SK-N-SH treated with all-trans-retinoic acid at 6 μM for 48 hours (cell line): ENCODE data around the gene SYNE1.
"Not testable (repeated sequence)": the region's sequence is repeated elsewhere in the genome, so short reads cannot be mapped to it uniquely, and the experiment has no call there.

Experiments used
- ATAC-seq: fragments of 200-7000 bp; cut with Tn5 transposase; 3 replicates; pipeline ENCODE4 v1.9.1; 2020; ENCODE audit warnings: mild to moderate bottlenecking, moderate library complexity
- ARNTL ChIP-seq: fragments of 450-650 bp; formaldehyde crosslinking; IDR thresholded peaks from 2 replicates; pipeline ENCODE4 v1.5.0; 2020; ENCODE audit warnings: low read depth, mild to moderate bottlenecking, moderate library complexity, borderline replicate concordance
- CSDC2 ChIP-seq: fragments of 250-450 bp; sonication (Bioruptor Pico); IDR thresholded peaks from 2 replicates; pipeline ENCODE4 v1.5.0; 2020; ENCODE audit warnings: mild to moderate bottlenecking, moderate library complexity
- ESRRG ChIP-seq: fragments of 250-450 bp; sonication (Bioruptor Pico); IDR thresholded peaks from 2 replicates; pipeline ENCODE4 v1.6.1; 2021; ENCODE audit warnings: mild to moderate bottlenecking
- ISL1 ChIP-seq: fragments of 250-450 bp; sonication (Bioruptor Pico); IDR thresholded peaks from 2 replicates; pipeline ENCODE4 v2.1.2; 2022; ENCODE audit warnings: mild to moderate bottlenecking, moderate library complexity
- OSR1 ChIP-seq: fragments of 250-450 bp; sonication (Bioruptor Pico); IDR thresholded peaks from 2 replicates; pipeline ENCODE4 v1.8.0; 2022; ENCODE audit warnings: moderate library complexity, mild to moderate bottlenecking, inconsistent platforms
- PPARA ChIP-seq: fragments of 250-450 bp; sonication (Bioruptor Pico); IDR thresholded peaks from 2 replicates; pipeline ENCODE4 v1.5.0; 2020; ENCODE audit warnings: mild to moderate bottlenecking, borderline replicate concordance
- RARB ChIP-seq: fragments of 250-450 bp; sonication (Bioruptor Pico); IDR thresholded peaks from 2 replicates; pipeline ENCODE4 v1.8.0; 2021; ENCODE audit warnings: mild to moderate bottlenecking, moderate library complexity
- SNAI2 ChIP-seq: fragments of 250-450 bp; sonication (Bioruptor Pico); IDR thresholded peaks from 2 replicates; pipeline ENCODE4 v1.5.0; 2020; ENCODE audit warnings: mild to moderate bottlenecking, moderate library complexity
- TCF4 ChIP-seq: fragments of 250-450 bp; sonication (Bioruptor Pico); IDR thresholded peaks from 2 replicates; pipeline ENCODE4 v1.8.0; 2021; ENCODE audit warnings: mild to moderate bottlenecking, moderate library complexity, borderline replicate concordance
- TOX ChIP-seq: fragments of 250-450 bp; sonication (Bioruptor Pico); IDR thresholded peaks from 2 replicates; pipeline ENCODE4 v1.8.0; 2021; ENCODE audit warnings: mild to moderate bottlenecking, moderate library complexity, borderline replicate concordance
- ZC3H10 ChIP-seq: fragments of 250-450 bp; sonication (Bioruptor Pico); IDR thresholded peaks from 2 replicates; pipeline ENCODE4 v1.5.1; 2021; ENCODE audit warnings: mild to moderate bottlenecking, moderate library complexity
- ZFP3 ChIP-seq: fragments of 250-450 bp; sonication (Bioruptor Pico); IDR thresholded peaks from 2 replicates; pipeline ENCODE4 v1.5.0; 2020; ENCODE audit warnings: mild to moderate bottlenecking, moderate library complexity
- ZFP30 ChIP-seq: fragments of 450-650 bp; formaldehyde crosslinking; IDR thresholded peaks from 2 replicates; pipeline ENCODE4 v1.5.0; 2022; ENCODE audit warnings: mild to moderate bottlenecking, moderate library complexity
- ZNF565 ChIP-seq: fragments of 450-650 bp; formaldehyde crosslinking; conservative IDR thresholded peaks from 2 replicates; pipeline ENCODE4 v1.5.0; 2020; ENCODE audit warnings: low read depth, mild to moderate bottlenecking, moderate library complexity
- ZNF70 ChIP-seq: fragments of 450-650 bp; formaldehyde crosslinking; IDR thresholded peaks from 2 replicates; pipeline ENCODE4 v1.5.0; 2020; ENCODE audit warnings: mild to moderate bottlenecking, moderate library complexity
- ZNF8 ChIP-seq: fragments of 450-650 bp; formaldehyde crosslinking; IDR thresholded peaks from 2 replicates; pipeline ENCODE4 v1.5.0; 2020; ENCODE audit warnings: mild to moderate bottlenecking, moderate library complexity
- TF ChIP-seq, protein P1 (sequence below): fragments of 250-450 bp; sonication (Bioruptor Pico); IDR thresholded peaks from 2 replicates; pipeline ENCODE4 v1.5.1; 2020; ENCODE audit warnings: low read depth, mild to moderate bottlenecking, moderate library complexity
- TF ChIP-seq, protein P2 (sequence below): fragments of 250-450 bp; sonication (Bioruptor Pico); IDR thresholded peaks from 2 replicates; pipeline ENCODE4 v1.5.0; 2020; ENCODE audit warnings: mild to moderate bottlenecking, moderate library complexity
- TF ChIP-seq, protein P3 (sequence below): fragments of 250-450 bp; sonication (Bioruptor Pico); IDR thresholded peaks from 2 replicates; pipeline ENCODE4 v1.8.0; 2021; ENCODE audit warnings: low read depth, mild to moderate bottlenecking, moderate library complexity, borderline replicate concordance
- TF ChIP-seq, protein P4 (sequence below): fragments of 250-450 bp; sonication (Bioruptor Pico); IDR thresholded peaks from 2 replicates; pipeline ENCODE4 v1.5.1; 2021; ENCODE audit warnings: mild to moderate bottlenecking, moderate library complexity
- TF ChIP-seq, protein P5 (sequence below): fragments of 250-450 bp; sonication (Bioruptor Pico); IDR thresholded peaks from 2 replicates; pipeline ENCODE4 v1.8.0; 2020; ENCODE audit warnings: mild to moderate bottlenecking, moderate library complexity, borderline replicate concordance

Gene SYNE1

DNA sequence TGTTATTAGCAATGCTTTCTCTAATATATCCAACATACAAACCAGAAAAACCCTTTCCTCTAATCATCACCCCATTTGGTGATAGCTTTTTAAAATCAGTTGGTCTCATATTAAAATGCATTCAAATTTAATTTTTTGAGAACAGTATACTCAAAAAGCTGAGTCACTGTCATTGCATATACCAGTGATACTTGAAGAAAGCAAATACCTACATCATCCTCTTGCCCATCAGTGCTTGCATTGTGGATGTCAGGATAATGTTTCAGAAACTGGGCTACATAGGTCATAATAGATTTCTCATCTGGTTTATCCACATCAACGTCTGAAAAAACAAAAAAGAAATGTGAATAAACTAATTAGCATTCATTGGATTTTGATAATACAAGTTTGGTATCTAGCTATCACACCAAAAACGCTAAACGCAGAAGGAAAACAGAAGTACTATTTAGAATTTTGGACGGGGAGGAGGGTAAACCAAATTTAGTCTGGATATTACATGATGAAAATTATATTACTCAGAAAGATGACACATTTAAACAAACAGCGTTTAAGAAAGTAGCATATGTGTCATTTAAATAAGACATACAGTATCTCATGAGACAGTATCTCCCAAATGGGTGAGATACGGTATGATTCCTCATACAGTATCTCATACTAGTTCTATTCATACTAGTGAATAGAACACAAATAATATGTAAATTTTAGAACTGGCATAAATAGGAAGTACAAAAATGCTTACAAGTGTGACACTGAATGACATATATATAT is 134.6 kb downstream of the SYNE1 start:
- 0 out of 3 replicates have a peak, but pooled peaks have one; percentile 30 for ATAC-seq
- TF ChIP-seq ZC3H10 (CRISPR knock-in tag) (no peak), ZFP3 (CRISPR knock-in tag) (no peak), ZNF70 (CRISPR knock-in tag) (no peak), TCF4 (CRISPR knock-in tag) (no peak), TOX (CRISPR knock-in tag) (no peak), ESRRG (no peak), ZNF565 (CRISPR knock-in tag) (no peak), ZNF8 (CRISPR knock-in tag) (no peak), PPARA (CRISPR knock-in tag) (no peak), RARB (CRISPR knock-in tag) (no peak), SNAI2 (no peak), ARNTL (CRISPR knock-in tag) (no peak), CSDC2 (CRISPR knock-in tag) (no peak), ISL1 (CRISPR knock-in tag) (no peak), OSR1 (CRISPR knock-in tag) (no peak)
- TF ChIP-seq, protein P1, sequence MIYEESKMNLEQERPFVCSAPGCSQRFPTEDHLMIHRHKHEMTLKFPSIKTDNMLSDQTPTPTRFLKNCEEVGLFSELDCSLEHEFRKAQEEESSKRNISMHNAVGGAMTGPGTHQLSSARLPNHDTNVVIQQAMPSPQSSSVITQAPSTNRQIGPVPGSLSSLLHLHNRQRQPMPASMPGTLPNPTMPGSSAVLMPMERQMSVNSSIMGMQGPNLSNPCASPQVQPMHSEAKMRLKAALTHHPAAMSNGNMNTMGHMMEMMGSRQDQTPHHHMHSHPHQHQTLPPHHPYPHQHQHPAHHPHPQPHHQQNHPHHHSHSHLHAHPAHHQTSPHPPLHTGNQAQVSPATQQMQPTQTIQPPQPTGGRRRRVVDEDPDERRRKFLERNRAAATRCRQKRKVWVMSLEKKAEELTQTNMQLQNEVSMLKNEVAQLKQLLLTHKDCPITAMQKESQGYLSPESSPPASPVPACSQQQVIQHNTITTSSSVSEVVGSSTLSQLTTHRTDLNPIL (CRISPR knock-in tag) = no peak
- TF ChIP-seq, protein P2, sequence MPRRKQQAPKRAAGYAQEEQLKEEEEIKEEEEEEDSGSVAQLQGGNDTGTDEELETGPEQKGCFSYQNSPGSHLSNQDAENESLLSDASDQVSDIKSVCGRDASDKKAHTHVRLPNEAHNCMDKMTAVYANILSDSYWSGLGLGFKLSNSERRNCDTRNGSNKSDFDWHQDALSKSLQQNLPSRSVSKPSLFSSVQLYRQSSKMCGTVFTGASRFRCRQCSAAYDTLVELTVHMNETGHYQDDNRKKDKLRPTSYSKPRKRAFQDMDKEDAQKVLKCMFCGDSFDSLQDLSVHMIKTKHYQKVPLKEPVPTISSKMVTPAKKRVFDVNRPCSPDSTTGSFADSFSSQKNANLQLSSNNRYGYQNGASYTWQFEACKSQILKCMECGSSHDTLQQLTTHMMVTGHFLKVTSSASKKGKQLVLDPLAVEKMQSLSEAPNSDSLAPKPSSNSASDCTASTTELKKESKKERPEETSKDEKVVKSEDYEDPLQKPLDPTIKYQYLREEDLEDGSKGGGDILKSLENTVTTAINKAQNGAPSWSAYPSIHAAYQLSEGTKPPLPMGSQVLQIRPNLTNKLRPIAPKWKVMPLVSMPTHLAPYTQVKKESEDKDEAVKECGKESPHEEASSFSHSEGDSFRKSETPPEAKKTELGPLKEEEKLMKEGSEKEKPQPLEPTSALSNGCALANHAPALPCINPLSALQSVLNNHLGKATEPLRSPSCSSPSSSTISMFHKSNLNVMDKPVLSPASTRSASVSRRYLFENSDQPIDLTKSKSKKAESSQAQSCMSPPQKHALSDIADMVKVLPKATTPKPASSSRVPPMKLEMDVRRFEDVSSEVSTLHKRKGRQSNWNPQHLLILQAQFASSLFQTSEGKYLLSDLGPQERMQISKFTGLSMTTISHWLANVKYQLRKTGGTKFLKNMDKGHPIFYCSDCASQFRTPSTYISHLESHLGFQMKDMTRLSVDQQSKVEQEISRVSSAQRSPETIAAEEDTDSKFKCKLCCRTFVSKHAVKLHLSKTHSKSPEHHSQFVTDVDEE (CRISPR knock-in tag) = no peak
- TF ChIP-seq, protein P3, sequence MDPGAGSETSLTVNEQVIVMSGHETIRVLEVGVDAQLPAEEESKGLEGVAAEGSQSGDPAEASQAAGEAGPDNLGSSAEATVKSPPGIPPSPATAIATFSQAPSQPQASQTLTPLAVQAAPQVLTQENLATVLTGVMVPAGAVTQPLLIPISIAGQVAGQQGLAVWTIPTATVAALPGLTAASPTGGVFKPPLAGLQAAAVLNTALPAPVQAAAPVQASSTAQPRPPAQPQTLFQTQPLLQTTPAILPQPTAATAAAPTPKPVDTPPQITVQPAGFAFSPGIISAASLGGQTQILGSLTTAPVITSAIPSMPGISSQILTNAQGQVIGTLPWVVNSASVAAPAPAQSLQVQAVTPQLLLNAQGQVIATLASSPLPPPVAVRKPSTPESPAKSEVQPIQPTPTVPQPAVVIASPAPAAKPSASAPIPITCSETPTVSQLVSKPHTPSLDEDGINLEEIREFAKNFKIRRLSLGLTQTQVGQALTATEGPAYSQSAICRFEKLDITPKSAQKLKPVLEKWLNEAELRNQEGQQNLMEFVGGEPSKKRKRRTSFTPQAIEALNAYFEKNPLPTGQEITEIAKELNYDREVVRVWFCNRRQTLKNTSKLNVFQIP (CRISPR knock-in tag) = no peak
- TF ChIP-seq, protein P4, sequence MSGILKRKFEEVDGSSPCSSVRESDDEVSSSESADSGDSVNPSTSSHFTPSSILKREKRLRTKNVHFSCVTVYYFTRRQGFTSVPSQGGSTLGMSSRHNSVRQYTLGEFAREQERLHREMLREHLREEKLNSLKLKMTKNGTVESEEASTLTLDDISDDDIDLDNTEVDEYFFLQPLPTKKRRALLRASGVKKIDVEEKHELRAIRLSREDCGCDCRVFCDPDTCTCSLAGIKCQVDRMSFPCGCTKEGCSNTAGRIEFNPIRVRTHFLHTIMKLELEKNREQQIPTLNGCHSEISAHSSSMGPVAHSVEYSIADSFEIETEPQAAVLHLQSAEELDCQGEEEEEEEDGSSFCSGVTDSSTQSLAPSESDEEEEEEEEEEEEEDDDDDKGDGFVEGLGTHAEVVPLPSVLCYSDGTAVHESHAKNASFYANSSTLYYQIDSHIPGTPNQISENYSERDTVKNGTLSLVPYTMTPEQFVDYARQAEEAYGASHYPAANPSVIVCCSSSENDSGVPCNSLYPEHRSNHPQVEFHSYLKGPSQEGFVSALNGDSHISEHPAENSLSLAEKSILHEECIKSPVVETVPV (CRISPR knock-in tag) = no peak
- TF ChIP-seq, protein P5, sequence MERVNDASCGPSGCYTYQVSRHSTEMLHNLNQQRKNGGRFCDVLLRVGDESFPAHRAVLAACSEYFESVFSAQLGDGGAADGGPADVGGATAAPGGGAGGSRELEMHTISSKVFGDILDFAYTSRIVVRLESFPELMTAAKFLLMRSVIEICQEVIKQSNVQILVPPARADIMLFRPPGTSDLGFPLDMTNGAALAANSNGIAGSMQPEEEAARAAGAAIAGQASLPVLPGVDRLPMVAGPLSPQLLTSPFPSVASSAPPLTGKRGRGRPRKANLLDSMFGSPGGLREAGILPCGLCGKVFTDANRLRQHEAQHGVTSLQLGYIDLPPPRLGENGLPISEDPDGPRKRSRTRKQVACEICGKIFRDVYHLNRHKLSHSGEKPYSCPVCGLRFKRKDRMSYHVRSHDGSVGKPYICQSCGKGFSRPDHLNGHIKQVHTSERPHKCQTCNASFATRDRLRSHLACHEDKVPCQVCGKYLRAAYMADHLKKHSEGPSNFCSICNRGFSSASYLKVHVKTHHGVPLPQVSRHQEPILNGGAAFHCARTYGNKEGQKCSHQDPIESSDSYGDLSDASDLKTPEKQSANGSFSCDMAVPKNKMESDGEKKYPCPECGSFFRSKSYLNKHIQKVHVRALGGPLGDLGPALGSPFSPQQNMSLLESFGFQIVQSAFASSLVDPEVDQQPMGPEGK (CRISPR knock-in tag) = no peak

DNA sequence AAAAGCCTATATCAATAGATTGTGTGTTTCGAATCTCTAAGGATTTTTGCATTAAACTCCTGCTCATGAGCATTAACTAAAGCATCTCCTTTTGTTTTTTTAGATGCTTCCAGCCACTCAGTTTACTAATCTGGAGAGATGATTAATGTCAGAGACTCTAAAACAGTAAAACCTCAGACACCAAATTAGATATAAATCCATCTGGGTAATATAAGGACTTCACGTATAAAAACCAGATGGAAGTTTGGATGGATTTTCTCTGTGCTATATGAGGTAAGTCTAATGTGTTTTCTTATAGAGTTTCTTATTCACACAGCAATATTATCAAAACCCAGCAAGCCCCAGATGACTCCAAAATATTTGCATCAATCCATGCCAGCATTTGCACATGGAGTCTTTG is 137.2 kb downstream of the SYNE1 start:
- ATAC-seq = no peak; the same call in 2 of the 3 replicates
- no peak for TF ChIP-seq ESRRG
- TF ChIP-seq ISL1 (CRISPR knock-in tag) = 0 out of 2 replicates have a peak, but pooled peaks have one; percentile 11
- TF ChIP-seq, all 23 proteins: peak for 1

DNA sequence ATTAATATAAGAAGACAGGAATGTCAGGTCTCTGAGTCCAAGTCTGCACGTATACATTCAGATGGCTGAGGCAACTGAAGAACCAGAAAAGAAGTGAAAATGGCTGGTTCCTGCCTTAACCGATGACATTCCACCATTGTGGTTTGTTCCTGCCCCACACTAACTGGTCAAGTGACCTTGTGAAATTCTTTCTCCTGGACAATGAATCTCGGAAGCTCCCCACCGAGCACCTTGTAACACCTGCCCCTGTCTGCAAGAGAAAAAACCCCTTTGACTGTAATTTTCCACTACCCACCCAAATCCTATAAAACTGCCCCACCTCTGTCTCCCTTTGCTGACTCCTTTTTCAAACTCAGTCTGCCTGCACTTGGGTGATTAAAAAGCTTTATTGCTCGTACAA is 140.4 kb downstream of the SYNE1 start:
- TF ChIP-seq ESRRG (no peak), TOX (CRISPR knock-in tag) (no peak), ZC3H10 (CRISPR knock-in tag) (no peak), RARB (CRISPR knock-in tag) (no peak), ISL1 (CRISPR knock-in tag) (no peak), ZNF565 (CRISPR knock-in tag) (no peak), SNAI2 (no peak), ZFP3 (CRISPR knock-in tag) (no peak), TCF4 (CRISPR knock-in tag) (no peak), ZFP30 (CRISPR knock-in tag) (no peak), ZNF8 (CRISPR knock-in tag) (no peak)
- TF ChIP-seq, protein P5 (CRISPR knock-in tag) = no peak
- TF ChIP-seq, protein P1 (CRISPR knock-in tag) = no peak
- no peak for ATAC-seq

DNA sequence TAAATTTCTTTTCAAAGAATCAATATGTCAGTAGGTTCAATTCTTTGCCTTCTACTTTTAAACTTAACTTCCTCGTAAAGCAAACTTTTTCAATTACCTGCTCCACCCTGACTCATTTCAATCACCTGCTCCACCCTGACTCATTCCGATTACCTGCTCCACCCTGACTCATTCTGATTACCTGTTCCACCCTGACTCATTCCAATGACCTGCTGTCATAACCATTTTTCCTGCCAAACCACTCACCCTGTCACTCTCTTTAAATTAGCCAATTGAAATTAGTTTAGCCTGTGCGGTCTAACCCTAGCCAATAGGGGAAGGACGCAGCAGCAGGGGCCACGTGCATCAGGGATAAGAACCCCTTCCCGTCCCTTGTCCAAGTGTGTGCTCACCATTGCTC is 141.7 kb downstream of the SYNE1 start:
- not testable (repeated sequence) for ATAC-seq

DNA sequence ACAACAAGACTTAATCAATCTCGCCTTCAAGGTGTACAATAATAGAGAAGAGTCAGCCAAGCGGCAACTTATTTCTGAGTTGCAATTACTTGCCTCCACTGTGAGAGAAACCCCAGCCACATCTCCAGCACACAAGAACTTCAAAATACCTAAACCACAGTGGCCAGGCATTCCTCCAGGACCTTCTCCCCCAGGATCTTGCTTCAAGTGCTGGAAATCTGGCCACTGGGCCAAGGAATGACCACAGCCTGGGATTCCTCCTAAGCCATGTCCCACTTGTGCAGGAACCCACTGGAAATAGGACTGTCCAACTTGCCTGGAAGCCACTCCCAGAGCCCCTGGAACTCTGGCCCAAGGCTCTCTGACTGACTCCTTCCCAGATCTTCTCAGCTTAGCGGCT is 144.9 kb downstream of the SYNE1 start:
- not testable (repeated sequence) for ATAC-seq
